Glutamatergic neuron (in vitro differentiated cells): ENCODE results near the gene SLC26A1. TPM values are rescaled to one million over a fixed set of nuclear protein-coding genes. Genes with fewer than 3 reads are reported as not detected.

Source experiments
- DNase-seq: peaks from one replicate; pipeline ENCODE4 v3.0.0; 2022
- H3K27ac Mint-ChIP-seq: one replicate; pipeline ENCODE4 v1.8.0; 2020; ENCODE audit warnings: mild to moderate bottlenecking, mixed read lengths, inconsistent platforms; ENCODE audit not compliant: unreplicated experiment
- H3K27me3 Mint-ChIP-seq: one replicate; pipeline ENCODE4 v1.8.0; 2020; ENCODE audit warnings: mild to moderate bottlenecking, moderate library complexity, mixed read lengths, inconsistent platforms; ENCODE audit not compliant: unreplicated experiment
- H3K36me3 Mint-ChIP-seq: one replicate; pipeline ENCODE4 v1.8.0; 2020; ENCODE audit warnings: mild to moderate bottlenecking, mixed read lengths, inconsistent platforms; ENCODE audit not compliant: unreplicated experiment
- H3K4me1 Mint-ChIP-seq: one replicate; pipeline ENCODE4 v1.8.0; 2020; ENCODE audit warnings: mild to moderate bottlenecking, low read depth, mixed read lengths, inconsistent platforms; ENCODE audit not compliant: unreplicated experiment
- H3K4me3 Mint-ChIP-seq: one replicate; pipeline ENCODE4 v1.8.0; 2020; ENCODE audit warnings: mild to moderate bottlenecking, mixed read lengths, inconsistent platforms; ENCODE audit not compliant: unreplicated experiment
- H3K9me3 Mint-ChIP-seq: one replicate; pipeline ENCODE4 v1.8.0; 2020; ENCODE audit warnings: mild to moderate bottlenecking, moderate library complexity, mixed read lengths, inconsistent platforms; ENCODE audit not compliant: unreplicated experiment
- CTCF ChIP-seq: fragments of 200-600 bp; sonication (generic); IDR thresholded peaks from one replicate; pipeline ENCODE4 v1.5.0; 2021; ENCODE audit not compliant: partially characterized antibody, unreplicated experiment
- total RNA-seq: library from RNA; stranded (reverse); fragmentation: NEBNext Ultra II Directional; extraction: Animal tissue kit (Norgen Biotek cat#: 25700); gene quantifications from one replicate; pipeline ENCODE4 v1.2.1, GENCODE V29; 2021; ENCODE audit not compliant: unreplicated experiment

SLC26A1 gene
- total RNA-seq, 1 donor from 2014 or later = 0.54 TPM

GRCh38 chr4:965048-965765 is 28.0 kb downstream of the SLC26A1 start:
- Mint-ChIP-seq H3K4me3 (no peak overlapping the region), H3K27me3 (peaks cover 5% of the 10 kb centered on the region), H3K36me3 (no peaks in the 10 kb centered on the region), H3K4me1 (peaks cover 2% of the 10 kb centered on the region), H3K27ac (no peak overlapping the region), H3K9me3 (peaks cover 3% of the 10 kb centered on the region)
- TF ChIP-seq CTCF = no peak
- DNase-seq = peak; percentile 18

GRCh38 chr4:964346-965025 is 28.7 kb downstream of the SLC26A1 start:
- no peak overlapping the region for H3K27ac Mint-ChIP-seq
- H3K4me1 Mint-ChIP-seq = peaks cover 2% of the 10 kb centered on the region
- peak; percentile 15 for DNase-seq
- H3K27me3 Mint-ChIP-seq = peaks cover 5% of the 10 kb centered on the region
- no peaks in the 10 kb centered on the region for H3K36me3 Mint-ChIP-seq
- no peak for TF ChIP-seq CTCF
- H3K9me3 Mint-ChIP-seq = peaks cover 3% of the 10 kb centered on the region
- no peak overlapping the region for H3K4me3 Mint-ChIP-seq

- TF ChIP-seq CTCF = no peak
- Mint-ChIP-seq H3K4me3 (no peak overlapping the region), H3K27ac (no peak overlapping the region), H3K9me3 (peaks cover 5% of the 10 kb centered on the region), H3K27me3 (peaks cover 2% of the 10 kb centered on the region), H3K36me3 (no peaks in the 10 kb centered on the region), H3K4me1 (peaks cover 2% of the 10 kb centered on the region)
- peak; percentile 14 for DNase-seq
These were observed 29.7 kb downstream of the SLC26A1 start for GRCh38 chr4:963276-964225.

GRCh38 chr4:962231-963208 is 30.7 kb downstream of the SLC26A1 start:
- Mint-ChIP-seq H3K36me3 (no peaks in the 10 kb centered on the region), H3K4me3 (no peak overlapping the region), H3K4me1 (peaks cover 2% of the 10 kb centered on the region), H3K27me3 (peaks cover 2% of the 10 kb centered on the region), H3K9me3 (peaks cover 5% of the 10 kb centered on the region), H3K27ac (no peak overlapping the region)
- DNase-seq = peak; percentile 15
- no peak for TF ChIP-seq CTCF
